ENCODE results near the gene SNX32.

SNX32 gene

GRCh38 chr11:65797711-65798110, 36.1 kb upstream of the SNX32 start:
- DNase-seq: no peak

GRCh38 chr11:65798882-65799281, 34.9 kb upstream of the SNX32 start:
- no peak for DNase-seq

- DNase-seq: no peak
Observed at GRCh38 chr11:65801153-65801987, 32.4 kb upstream of the SNX32 start.

- no peak for DNase-seq
Observed at GRCh38 chr11:65802841-65803240, 30.9 kb upstream of the SNX32 start.

- no peak for DNase-seq
Observed at GRCh38 chr11:65803797-65804492, 29.8 kb upstream of the SNX32 start.

GRCh38 chr11:65806979-65807378, 26.8 kb upstream of the SNX32 start:
- no peak for DNase-seq

GRCh38 chr11:65808744-65809341, 24.9 kb upstream of the SNX32 start:
- DNase-seq: no peak

GRCh38 chr11:65809496-65809895, 24.3 kb upstream of the SNX32 start:
- DNase-seq: no peak

GRCh38 chr11:65810046-65810868, 23.5 kb upstream of the SNX32 start:
- DNase-seq: peak; percentile 36

GRCh38 chr11:65811764-65812475, 21.8 kb upstream of the SNX32 start:
- no peak for DNase-seq

- peak; percentile 7 for DNase-seq
Observed at GRCh38 chr11:65814131-65814985, 19.4 kb upstream of the SNX32 start.

- no peak for DNase-seq
Observed at GRCh38 chr11:65814986-65815565, 18.7 kb upstream of the SNX32 start.

- DNase-seq: no peak
Observed at GRCh38 chr11:65816696-65817095, 17.1 kb upstream of the SNX32 start.

- DNase-seq: no peak
Observed at GRCh38 chr11:65817312-65817834, 16.4 kb upstream of the SNX32 start.

- peak; percentile 93 for DNase-seq
Observed at GRCh38 chr11:65817835-65818680, 15.7 kb upstream of the SNX32 start.

GRCh38 chr11:65821107-65821506, 12.7 kb upstream of the SNX32 start:
- DNase-seq: no peak

- no peak for DNase-seq
Observed at GRCh38 chr11:65822776-65823528, 10.8 kb upstream of the SNX32 start.

- DNase-seq: no peak
Observed at GRCh38 chr11:65826984-65827735, 6.6 kb upstream of the SNX32 start.
